Stimulated activated CD8-positive, alpha-beta memory T cell treated with anti-CD3 and anti-CD28 coated beads, Interleukin-12 subunit alpha, Interleukin-12 subunit beta, amount 100 ng/mL, for 1 hour (primary cell): ENCODE measurements around the gene TSPYL6.
"Not testable (repeated sequence)": the region's sequence is repeated elsewhere in the genome, so short reads cannot be mapped to it uniquely, and the experiment has no call there.

Experiments
- DNase-seq: peaks from one replicate; pipeline ENCODE4 v3.0.0-alpha.2; 2020; ENCODE audit warnings: low read depth

Gene TSPYL6

DNA sequence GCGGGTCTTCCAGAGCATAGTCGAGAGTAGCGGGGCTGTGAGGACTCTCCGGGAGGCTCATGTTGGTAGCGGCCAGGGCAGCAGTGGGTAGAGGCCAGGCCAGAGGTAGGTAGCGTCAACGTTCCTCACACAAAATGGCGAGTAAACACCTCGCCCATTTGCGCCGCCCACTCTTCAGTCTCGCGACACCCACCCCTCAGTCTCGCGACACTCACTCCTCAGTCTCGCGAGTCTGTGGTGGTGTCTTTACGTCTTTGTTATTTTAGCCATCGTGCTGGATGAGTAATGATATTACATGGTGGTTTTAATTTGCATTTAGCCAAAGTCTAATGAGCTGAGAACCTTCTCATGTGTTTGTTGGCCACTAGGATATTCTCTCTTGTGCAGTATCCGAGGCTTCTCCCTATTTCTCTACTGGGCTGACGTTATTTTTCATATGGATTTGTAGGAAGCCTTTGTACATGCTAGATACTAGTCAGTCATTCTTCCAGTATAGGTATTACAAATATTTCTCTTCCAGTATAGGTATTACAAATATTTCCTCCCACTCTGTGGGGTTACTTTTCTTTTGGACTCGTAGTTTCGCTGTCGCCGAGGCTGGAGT is at the start of gene TSPYL6:
Gene TSPYL6 (minus strand): TSS at position 139 of the 604 bp plus-strand sequence. CDS start 78 bp downstream, at position 61.
- no peak for DNase-seq

GRCh38 chr2:54303631-54304030 is 47.6 kb upstream of the TSPYL6 start:
- DNase-seq, result no peak

DNA sequence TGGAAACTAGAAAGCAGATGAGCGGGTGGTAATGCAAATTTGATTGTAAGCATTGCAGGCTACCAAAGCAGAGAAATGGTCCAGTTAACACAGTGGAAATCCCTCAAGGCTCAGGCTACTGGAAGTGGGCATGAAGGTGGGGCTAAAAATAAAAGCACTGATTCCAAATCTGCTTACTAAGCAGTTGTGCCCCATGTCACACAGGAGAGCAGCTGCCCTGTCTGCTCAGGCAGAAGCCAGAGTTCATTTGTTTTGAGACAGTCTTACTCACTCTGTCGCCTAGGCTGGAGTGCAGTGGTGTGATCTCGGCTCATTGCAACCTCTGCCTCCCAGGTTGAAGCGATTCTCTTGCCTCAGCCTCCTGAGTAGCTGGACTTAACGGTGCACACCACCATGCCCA is 42.5 kb upstream of the TSPYL6 start:
- no peak for DNase-seq

DNA sequence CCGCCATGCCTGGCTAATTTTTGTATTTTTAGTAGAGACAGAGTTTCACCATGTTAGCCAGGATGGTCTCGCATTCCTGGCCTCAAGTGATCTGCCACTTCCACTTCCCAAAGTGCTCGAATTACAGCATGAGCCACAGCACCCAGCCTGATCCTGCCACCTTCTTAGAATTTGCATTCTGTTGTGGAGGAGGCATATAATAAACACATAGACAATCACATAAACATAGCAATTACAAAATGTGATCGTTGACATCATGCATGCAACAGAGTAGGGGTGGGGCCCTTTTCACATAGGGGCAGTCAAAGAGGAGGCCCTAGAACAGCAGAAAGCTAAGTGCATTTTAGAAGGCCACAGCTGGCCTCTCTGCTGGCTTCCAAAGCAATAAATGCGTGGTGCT is 39.9 kb upstream of the TSPYL6 start:
- no peak for DNase-seq

- not testable (repeated sequence) for DNase-seq
These were observed 38.6 kb upstream of the TSPYL6 start for GRCh38 chr2:54294665-54295064.

GRCh38 chr2:54290356-54291025 is 34.5 kb upstream of the TSPYL6 start:
- no peak for DNase-seq

GRCh38 chr2:54289917-54290316 is 33.9 kb upstream of the TSPYL6 start:
- no peak for DNase-seq

- no peak for DNase-seq
These were observed 31.5 kb upstream of the TSPYL6 start for GRCh38 chr2:54287532-54287931.

DNA sequence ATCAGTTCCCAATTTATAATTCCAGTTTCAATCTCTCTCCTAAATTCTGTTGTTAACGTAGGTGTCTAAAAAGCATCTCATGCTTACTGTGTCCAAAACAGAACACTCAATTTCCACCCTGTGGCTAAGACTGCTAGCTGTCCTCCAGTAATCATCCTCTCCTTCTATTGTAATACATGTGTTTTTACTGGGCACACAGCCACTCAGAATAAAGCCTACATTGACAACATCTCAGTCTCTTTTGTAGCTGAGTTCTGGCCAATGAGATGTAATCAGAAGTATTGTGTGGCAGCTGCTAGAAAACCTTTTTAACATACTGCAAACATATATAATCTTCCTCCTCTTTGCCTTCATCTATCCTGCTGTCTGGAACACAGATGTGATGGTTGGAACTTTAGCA is 29.4 kb upstream of the TSPYL6 start:
- no peak for DNase-seq

DNA sequence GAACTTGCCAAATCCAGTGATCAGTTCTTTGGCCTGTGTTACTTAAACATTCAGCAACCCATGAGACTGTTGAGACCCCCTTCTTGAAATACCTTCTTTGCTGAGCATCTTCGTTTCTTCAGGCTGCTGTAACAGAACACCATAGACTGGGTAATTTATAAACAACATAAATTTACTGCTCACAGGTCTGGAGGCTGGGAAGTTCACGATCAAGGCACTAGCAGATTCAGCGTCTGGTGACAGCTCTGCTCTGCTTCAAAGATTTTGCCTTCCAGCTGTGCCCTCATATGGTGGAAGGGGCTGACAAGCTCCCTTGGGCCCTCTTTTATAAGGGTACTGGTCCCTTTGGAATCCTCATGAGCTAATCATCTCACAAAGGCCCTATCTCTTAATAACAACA is 28.8 kb upstream of the TSPYL6 start:
- no peak for DNase-seq

GRCh38 chr2:54279385-54279784 is 23.4 kb upstream of the TSPYL6 start:
- DNase-seq, result no peak

DNA sequence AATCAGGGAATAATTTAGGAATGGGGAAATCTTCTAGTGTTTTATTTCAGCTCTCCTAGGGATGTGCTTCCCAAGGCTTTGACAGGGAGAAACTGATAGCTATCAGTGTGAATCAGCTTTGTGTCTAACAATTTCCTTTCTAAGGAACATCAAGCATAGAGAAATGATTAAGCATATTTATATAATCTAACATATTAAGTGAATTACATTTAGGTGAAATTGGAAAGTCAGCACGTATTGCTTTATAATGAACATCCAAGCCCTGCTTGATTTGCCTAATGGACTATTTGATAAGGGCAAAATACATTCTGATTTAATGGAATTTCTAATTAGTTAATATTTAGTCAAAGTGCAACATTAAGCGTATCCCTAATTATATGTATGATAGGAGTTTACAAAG is 19.5 kb upstream of the TSPYL6 start:
- DNase-seq, result no peak

DNA sequence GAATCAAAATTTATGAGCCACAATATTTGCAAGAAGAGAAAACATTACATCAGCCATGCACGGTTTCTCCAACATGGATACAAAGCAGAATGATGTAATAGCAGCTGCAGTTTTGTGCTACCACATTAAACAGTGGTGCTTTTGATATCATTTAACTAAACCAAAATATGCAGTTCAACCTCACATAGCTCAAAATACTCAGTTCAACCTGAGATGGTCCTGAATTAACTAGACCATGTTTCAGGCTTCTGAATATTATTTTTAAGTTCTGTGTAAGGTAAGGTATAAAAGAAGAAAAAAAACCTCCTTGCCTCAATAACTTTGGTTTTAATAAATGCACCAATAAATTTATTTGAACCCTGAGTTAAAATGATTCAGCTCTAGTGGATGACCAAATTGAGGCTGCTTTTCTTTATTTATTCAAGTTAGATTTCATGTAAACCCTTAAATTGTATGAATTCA is 18.8 kb upstream of the TSPYL6 start:
- DNase-seq, result no peak

GRCh38 chr2:54271843-54272627 is 16.0 kb upstream of the TSPYL6 start:
- DNase-seq, result no peak

DNA sequence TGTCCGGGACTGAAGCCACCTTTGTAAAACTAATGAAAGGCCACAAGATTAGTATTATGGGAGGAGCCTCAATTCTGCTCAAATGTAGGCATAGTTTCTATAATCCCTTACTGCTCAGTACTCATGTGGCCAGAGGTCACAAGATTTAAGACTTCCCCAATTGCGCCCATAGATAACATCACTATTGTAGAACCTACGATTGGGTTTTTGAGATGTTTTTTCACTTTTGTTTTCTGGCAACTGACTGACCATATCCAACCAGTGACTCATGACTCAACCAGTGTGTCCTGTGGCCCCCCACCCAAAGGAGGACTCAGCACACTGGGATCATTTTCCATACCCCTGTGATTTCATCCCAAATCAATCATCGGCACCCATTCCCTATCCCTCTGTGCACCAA is 15.2 kb upstream of the TSPYL6 start:
- no peak for DNase-seq

GRCh38 chr2:54267577-54267976 is 11.5 kb upstream of the TSPYL6 start:
- no peak for DNase-seq

- DNase-seq, result not testable (repeated sequence)
These were observed 9.1 kb upstream of the TSPYL6 start for GRCh38 chr2:54265081-54265480.

- DNase-seq, result no peak
These were observed 6.2 kb upstream of the TSPYL6 start for GRCh38 chr2:54262015-54262765.

DNA sequence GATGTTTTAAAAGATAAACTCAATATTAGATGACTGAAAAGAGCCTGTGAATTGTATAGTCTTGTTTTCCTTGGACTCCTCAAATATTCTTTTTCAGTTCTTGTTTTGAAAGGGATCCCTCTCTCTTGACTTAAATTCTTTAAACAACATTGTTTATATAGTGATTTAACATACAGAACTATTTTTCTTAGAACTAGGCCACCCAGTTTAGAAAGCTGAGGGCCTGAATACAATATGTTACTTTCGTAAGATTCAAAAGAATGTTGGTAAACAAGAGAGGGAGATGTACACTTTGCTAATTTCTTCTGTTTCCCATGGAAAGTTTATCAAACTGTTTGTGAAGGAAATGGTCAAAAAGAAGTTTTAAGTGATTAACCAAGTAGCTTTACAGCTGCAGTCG is 5.5 kb upstream of the TSPYL6 start:
- no peak for DNase-seq

DNA sequence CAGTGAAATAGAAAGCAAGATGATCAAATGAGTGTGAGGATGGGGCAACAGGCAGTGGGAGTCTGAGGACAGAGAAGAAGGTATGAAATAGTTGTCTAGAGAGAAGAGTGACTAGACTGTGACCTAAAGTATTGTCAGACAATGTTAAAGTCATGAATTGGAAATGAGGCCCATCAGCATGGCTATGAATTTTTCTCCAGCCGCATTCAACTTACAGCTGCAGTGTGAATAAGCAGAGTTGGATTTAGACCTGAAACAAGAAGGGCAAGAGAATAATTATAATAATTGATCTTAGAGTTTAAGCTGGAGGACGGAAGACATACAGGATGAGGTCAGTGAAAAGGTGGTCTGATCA is 4.2 kb upstream of the TSPYL6 start:
- no peak for DNase-seq

DNA sequence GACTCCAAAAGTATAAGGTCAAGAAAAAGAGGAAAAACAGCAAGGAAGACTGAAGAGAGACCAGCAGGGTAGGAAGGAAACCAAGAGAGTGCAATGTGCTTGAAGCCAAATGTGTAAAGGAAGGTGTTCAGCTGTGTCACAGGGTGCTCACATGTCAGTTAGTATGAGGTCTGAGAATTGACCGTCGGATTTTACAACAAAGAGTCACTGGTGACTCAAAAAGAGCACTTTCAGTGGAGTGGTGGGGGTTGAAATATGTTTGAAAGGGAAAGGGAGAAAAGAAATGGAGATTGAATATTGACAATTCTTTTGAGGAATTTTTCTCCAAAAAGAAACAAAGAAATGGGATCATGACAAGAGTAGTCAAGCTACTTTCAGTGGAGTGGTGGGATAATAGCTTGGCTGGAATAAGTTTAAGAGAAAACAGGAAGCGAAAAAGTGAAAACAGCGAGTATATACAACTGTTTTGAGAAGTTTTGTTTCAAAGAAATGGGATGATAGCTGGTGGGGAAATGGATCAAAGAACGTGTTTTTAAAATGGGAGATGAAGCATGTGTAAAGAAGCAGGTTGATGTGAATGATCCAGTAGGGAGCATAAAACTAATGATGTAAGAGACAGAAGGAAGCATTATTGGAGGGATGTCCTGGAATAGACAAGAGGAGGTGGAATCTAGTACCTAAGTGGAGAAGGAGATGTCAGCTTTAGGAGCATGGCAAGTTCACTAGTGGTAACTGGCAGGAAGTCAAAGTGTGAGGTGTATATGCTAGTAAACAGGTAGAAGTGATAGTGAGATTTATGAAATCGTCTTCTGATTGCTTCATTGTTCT is 3.6 kb upstream of the TSPYL6 start:
- DNase-seq, result no peak

- no peak for DNase-seq
These were observed 2.1 kb upstream of the TSPYL6 start for GRCh38 chr2:54258166-54258565.
